Heart left ventricle (tissue), 16 donors: ENCODE data around the gene NINJ1. TPM values are rescaled to one million over a fixed set of nuclear protein-coding genes. Genes with fewer than 3 reads are reported as not detected.

ENCODE experiments used
- ATAC-seq, 4 donors: fragments of 200-7000 bp; cut with Tn5 transposase; one replicate each; pipeline ENCODE4 v1.9.1; 2020 to 2022; ENCODE audit warnings: moderate library complexity in 4 of 4, mild to moderate bottlenecking in 3 of 4, moderate number of reproducible peaks in 1 of 4
- DNase-seq, 5 donors: peaks; one replicate each; pipeline ENCODE4 v3.0.0-alpha.2; 2020
- H3K27ac ChIP-seq, 12 donors: fragments of 200-600 bp; sonication (generic) in 4 of 12; one replicate each; pipeline versions ENCODE4 v1.5.0 to v1.8.0; 2016 to 2022; ENCODE audit warnings: mild to moderate bottlenecking in 2 of 12
- H3K27me3 ChIP-seq, 9 donors: fragments of 200-600 bp; sonication (generic) in 2 of 9; one replicate each; pipeline versions ENCODE4 v1.5.1 to v1.8.0; 2016 to 2022; ENCODE audit warnings: mild to moderate bottlenecking in 3 of 9
- H3K36me3 ChIP-seq, 9 donors: fragments of 200-600 bp; sonication (generic) in 2 of 9; one replicate each; pipeline versions ENCODE4 v1.5.0 to v1.8.0; 2018 to 2022; ENCODE audit warnings: mild to moderate bottlenecking in 2 of 9
- H3K4me1 ChIP-seq, 12 donors: fragments of 200-600 bp; sonication (generic) in 4 of 12; one replicate each; pipeline versions ENCODE4 v1.5.0 to v1.8.0; 2016 to 2022; ENCODE audit warnings: mild to moderate bottlenecking in 3 of 12
- H3K4me3 ChIP-seq, 12 donors: fragments of 200-600 bp; sonication (generic) in 4 of 12; one replicate each; pipeline versions ENCODE4 v1.5.0 to v1.8.0; 2017 to 2022; ENCODE audit warnings: mild to moderate bottlenecking in 9 of 12, moderate library complexity in 4 of 12
- H3K9me3 ChIP-seq, 12 donors: fragments of 200-600 bp; sonication (generic) in 4 of 12; one replicate each; pipeline versions ENCODE4 v1.5.0 to v1.8.0; 2016 to 2022; ENCODE audit warnings: mild to moderate bottlenecking in 1 of 12
- CTCF ChIP-seq, 12 donors: fragments of 200-600 bp; sonication (generic) in 4 of 12; IDR thresholded peaks; one replicate each; pipeline versions ENCODE4 v1.5.0 to v1.8.0; 2018 to 2022; ENCODE audit warnings: antibody characterized with exemption in 12 of 12, mild to moderate bottlenecking in 5 of 12
- POLR2A ChIP-seq, 2 donors: fragments of 450-650 bp; IDR thresholded peaks; one replicate each; pipeline ENCODE4 v1.6.1; 2017; ENCODE audit warnings: antibody characterized with exemption in 2 of 2, mild to moderate bottlenecking in 2 of 2, moderate library complexity in 2 of 2
- WGBS, 4 donors: extraction: QIAGEN DNeasy Blood & Tissue Kit in 2 of 4; methylation state at CpG; one replicate each; pipeline versions ENCODE4 v1.1.5 to v1.1.7; 2013 to 2018; 5-methylcytosine and 5-hydroxymethylcytosine counted together
- intact Hi-C, 10 donors: fragments of 100-400 bp; cut with DNase I; formaldehyde crosslinking; loops; one replicate each; pipeline versions ENCODE4 v1.11.1 to v1.14.2; 2022
- polyA plus RNA-seq, 2 donors: library from polyadenylated mRNA; stranded (reverse); fragments of 200-250 nt; gene quantifications; one replicate each; pipeline ENCODE4 v1.2.3, GENCODE V29; 2013
- total RNA-seq, 9 donors: library from RNA; depleted of rRNA in 2 of 9; stranded (reverse); fragments of >200 nt in 2 of 9; fragmentation: NEBNext Ultra II Directional in 3 of 9; extraction: Animal tissue kit (Norgen Biotek cat#: 25700) in 3 of 9; gene quantifications; one replicate each; pipeline versions ENCODE4 v1.1.0 to v1.2.4, GENCODE V29; 2016 to 2023
- donor health status: ischemic (EF 13 %, LVEDD 7.1; RV severe dilation, severe dysfunction).
- donor health status: healthy with polysubstance abuse.
- donor health status: DM: no; HTN: yes; CAD: no.
- donor health status: DM: no; HTN: no; CAD: no.
- donor health status: ischemic (EF 25% LVEDD 6.9; RV normal size, moderate dysfunction).
- donor health status: ischemic (EF 25% LVEDD 5.7; RV mildly dilated, moderate dysfunction).
- donor health status: healthy.
- donor health status: DM: yes; HTN: yes; CAD: no.
- donor health status: ischemic (EF 35%, LVEDD 5.7; RV mildly dilated, moderate dysfunction).
- donor health status: nonischemic (EF 11% LVEDD 7.7; RV severe dilation, severe dysfunction).
- donor health status: DM: yes; HTN: yes; CAD: no.
- donor health status: PGD.
- donor health status: ischemic (EF 29% LVEDD 5.4; RV normal size, mild dysfunction).
- donor health status: nonischemic (EF 23%, LVEDD 6.1; RV moderate dilation, normal function).

Gene NINJ1
- total and polyA plus RNA-seq, 11 donors, result 42.2 to 96.1 (median 52.9) TPM

- intact Hi-C loops, result loop anchor here in 5 of 10 donors (5.0 to 10.0 kb wide), 6 partner anchors 37 to 470 kb away; partner anchors contain the start of genes FAM120A (in 2 of the 5), FAM120AOS (in 2 of the 5), NINJ1 (in 2 of the 5) and SUSD3 (in 1 of the 5)
- Histone ChIP-seq H3K9me3 (peaks cover 0 to 14% (median 0%) of the 10 kb centered on the region in 12 donors), H3K27ac (peak overlapping the region; percentile 80 to 98 (median 96)), H3K4me3 (peak overlapping the region in 11 of 12 donors; percentile 34 to 85 (median 62)), H3K36me3 (no peaks in the 10 kb centered on the region), H3K27me3 (no peaks in the 10 kb centered on the region), H3K4me1 (peaks cover 15 to 62% (median 52%) of the 10 kb centered on the region in 12 donors)
- 42 to 49% (median 44%) methylated on average over 9 to 11 of the region's 11 CpGs for WGBS, 4 donors
- ATAC-seq (no peak), DNase-seq (peak; percentile 67 to 86 (median 70))
- TF ChIP-seq CTCF (IDR thresholded peaks at IDR 0.05) (no peak), POLR2A (IDR thresholded peaks at IDR 0.05) (no peak)
Measured at GRCh38 chr9:93094658-93095204, 39.3 kb downstream of the NINJ1 start.

- TF ChIP-seq CTCF (IDR thresholded peaks at IDR 0.05), result no peak
- TF ChIP-seq POLR2A (IDR thresholded peaks at IDR 0.05), result no peak
Measured at GRCh38 chr9:93093877-93094657, 40.0 kb downstream of the NINJ1 start.

GRCh38 chr9:93093127-93093876, 40.7 kb downstream of the NINJ1 start:
- peaks cover 12 to 48% (median 39%) of the 10 kb centered on the region in 12 donors for H3K4me1 ChIP-seq
- intact Hi-C loops, result loop anchor here in 3 of 10 donors (5.0 to 10.0 kb wide), 3 partner anchors 36 to 471 kb away; partner anchors contain the start of gene SUSD3 (in 1 of the 3)
- ATAC-seq (no peak), DNase-seq (peak in 3 of 5 donors; percentile 7 to 35 (median 25))
- peaks cover 0 to 14% (median 0%) of the 10 kb centered on the region in 12 donors for H3K9me3 ChIP-seq
- no peak overlapping the region for H3K4me3 ChIP-seq
- H3K36me3 ChIP-seq, result no peaks in the 10 kb centered on the region
- WGBS, 4 donors, result 24 to 42% (median 38%) methylated on average over 10 to 11 of the region's 11 CpGs
- H3K27ac ChIP-seq, result peak overlapping the region in 11 of 12 donors; percentile 36 to 98 (median 92)
- TF ChIP-seq CTCF (IDR thresholded peaks at IDR 0.05) (no peak), POLR2A (IDR thresholded peaks at IDR 0.05) (no peak)
- no peaks in the 10 kb centered on the region for H3K27me3 ChIP-seq

More at GRCh38 chr9:93093877-93094657, 40.0 kb downstream of the NINJ1 start:
- DNase-seq (peak in 2 of 5 donors; percentile 43 to 48), ATAC-seq (no peak)
- no peak overlapping the region for H3K4me3 ChIP-seq
- intact Hi-C loops, result loop anchor here in 3 of 10 donors (5.0 to 10.0 kb wide), 3 partner anchors 37 to 471 kb away; partner anchors contain the start of gene SUSD3 (in 1 of the 3)
- H3K36me3 ChIP-seq, result no peaks in the 10 kb centered on the region
- peaks cover 0 to 14% (median 0%) of the 10 kb centered on the region in 12 donors for H3K9me3 ChIP-seq
- peaks cover 13 to 55% (median 47%) of the 10 kb centered on the region in 12 donors for H3K4me1 ChIP-seq
- peak overlapping the region; percentile 80 to 98 (median 96) for H3K27ac ChIP-seq
- H3K27me3 ChIP-seq, result no peaks in the 10 kb centered on the region
- 63 to 78% (median 73%) methylated on average over 5 to 7 of the region's 7 CpGs for WGBS, 4 donors
